Nephron progenitor cell (in vitro differentiated cells): ENCODE results near the gene TMTC1.

ENCODE experiments used
- DNase-seq: peaks from one replicate; pipeline ENCODE4 v3.0.0; 2021
- H3K27ac Mint-ChIP-seq: 2 replicates; pipeline ENCODE4 v1.8.0; 2021; ENCODE audit warnings: mild to moderate bottlenecking, moderate library complexity, mixed read lengths
- H3K27me3 Mint-ChIP-seq: 2 replicates; pipeline ENCODE4 v1.8.0; 2021; ENCODE audit warnings: mild to moderate bottlenecking, low read depth, mixed read lengths; ENCODE audit not compliant: poor library complexity
- H3K36me3 Mint-ChIP-seq: 2 replicates; pipeline ENCODE4 v1.8.0; 2021; ENCODE audit warnings: low read depth, mixed read lengths
- H3K4me1 Mint-ChIP-seq: 2 replicates; pipeline ENCODE4 v1.8.0; 2021; ENCODE audit warnings: mixed read lengths
- H3K4me3 Mint-ChIP-seq: 2 replicates; pipeline ENCODE4 v1.8.0; 2021; ENCODE audit warnings: mild to moderate bottlenecking, moderate library complexity, mixed read lengths
- H3K9me3 Mint-ChIP-seq: 2 replicates; pipeline ENCODE4 v1.8.0; 2021; ENCODE audit warnings: mild to moderate bottlenecking, moderate library complexity, mixed read lengths
- TF ChIP-seq, protein P1 (sequence below): fragments of 200-600 bp; sonication (generic); IDR thresholded peaks from 2 replicates; pipeline ENCODE4 v1.5.0; 2021; ENCODE audit warnings: antibody characterized with exemption

Gene TMTC1

DNA sequence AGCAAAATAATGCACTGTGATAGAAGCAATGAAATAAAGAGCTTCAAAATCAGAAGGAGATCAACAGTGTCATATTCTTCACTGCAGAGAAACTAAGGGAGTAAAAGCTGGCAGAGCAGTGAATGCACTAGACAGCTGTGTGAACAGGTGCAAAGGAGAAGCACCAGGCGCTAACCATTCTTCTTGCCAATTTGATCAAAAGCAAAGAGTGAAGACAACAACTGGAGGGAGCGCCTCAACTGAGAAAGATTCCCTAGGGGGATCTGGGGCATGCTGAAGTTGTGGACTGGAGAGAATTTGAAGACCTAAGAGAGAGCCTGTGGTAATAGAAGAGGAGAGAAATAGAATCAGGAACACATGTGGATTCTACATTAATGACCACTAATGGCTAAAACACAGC lies 235.9 kb downstream of the TMTC1 start:
- no peaks in the 10 kb centered on the region for H3K36me3 Mint-ChIP-seq
- no peaks in the 10 kb centered on the region for H3K27me3 Mint-ChIP-seq
- peaks cover 20% of the 10 kb centered on the region for H3K4me1 Mint-ChIP-seq
- no peaks in the 10 kb centered on the region for H3K9me3 Mint-ChIP-seq
- H3K4me3 Mint-ChIP-seq, result no peak overlapping the region
- DNase-seq, result no peak
- no peak overlapping the region for H3K27ac Mint-ChIP-seq
- TF ChIP-seq, protein P1, sequence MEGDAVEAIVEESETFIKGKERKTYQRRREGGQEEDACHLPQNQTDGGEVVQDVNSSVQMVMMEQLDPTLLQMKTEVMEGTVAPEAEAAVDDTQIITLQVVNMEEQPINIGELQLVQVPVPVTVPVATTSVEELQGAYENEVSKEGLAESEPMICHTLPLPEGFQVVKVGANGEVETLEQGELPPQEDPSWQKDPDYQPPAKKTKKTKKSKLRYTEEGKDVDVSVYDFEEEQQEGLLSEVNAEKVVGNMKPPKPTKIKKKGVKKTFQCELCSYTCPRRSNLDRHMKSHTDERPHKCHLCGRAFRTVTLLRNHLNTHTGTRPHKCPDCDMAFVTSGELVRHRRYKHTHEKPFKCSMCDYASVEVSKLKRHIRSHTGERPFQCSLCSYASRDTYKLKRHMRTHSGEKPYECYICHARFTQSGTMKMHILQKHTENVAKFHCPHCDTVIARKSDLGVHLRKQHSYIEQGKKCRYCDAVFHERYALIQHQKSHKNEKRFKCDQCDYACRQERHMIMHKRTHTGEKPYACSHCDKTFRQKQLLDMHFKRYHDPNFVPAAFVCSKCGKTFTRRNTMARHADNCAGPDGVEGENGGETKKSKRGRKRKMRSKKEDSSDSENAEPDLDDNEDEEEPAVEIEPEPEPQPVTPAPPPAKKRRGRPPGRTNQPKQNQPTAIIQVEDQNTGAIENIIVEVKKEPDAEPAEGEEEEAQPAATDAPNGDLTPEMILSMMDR, result no peak

DNA sequence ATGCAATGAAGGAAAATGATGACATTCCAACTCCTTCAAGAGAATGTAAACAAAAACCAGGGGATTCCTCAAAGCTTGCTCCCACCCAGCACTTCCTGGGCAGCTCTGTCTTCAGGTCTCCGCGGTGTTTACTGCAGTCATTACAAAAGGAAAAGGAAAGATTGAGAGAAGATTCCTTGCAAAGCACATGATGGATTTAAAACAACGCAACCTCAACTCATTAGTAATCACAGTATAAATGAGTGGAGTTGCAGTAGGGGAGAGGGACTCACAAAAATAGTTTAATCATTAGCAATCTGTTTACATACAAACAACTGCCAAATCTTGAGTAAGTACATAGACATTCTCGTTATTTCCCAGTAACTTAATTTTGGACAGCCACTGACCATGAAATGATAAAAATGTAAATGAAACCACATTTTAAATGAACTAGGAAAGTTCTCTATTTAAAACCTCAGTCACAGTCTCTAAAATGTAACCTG lies 236.6 kb downstream of the TMTC1 start:
- Mint-ChIP-seq H3K27me3 (no peaks in the 10 kb centered on the region), H3K4me3 (no peak overlapping the region), H3K4me1 (peaks cover 24% of the 10 kb centered on the region), H3K9me3 (no peaks in the 10 kb centered on the region), H3K36me3 (no peaks in the 10 kb centered on the region), H3K27ac (peak overlapping the region; percentile 10)
- TF ChIP-seq, protein P1, result no peak
- no peak for DNase-seq

- DNase-seq, result no peak
- TF ChIP-seq, protein P1, result no peak
- Mint-ChIP-seq H3K27me3 (no peaks in the 10 kb centered on the region), H3K4me1 (peaks cover 24% of the 10 kb centered on the region), H3K4me3 (no peak overlapping the region), H3K9me3 (no peaks in the 10 kb centered on the region), H3K36me3 (no peaks in the 10 kb centered on the region), H3K27ac (no peak overlapping the region)
Measured at GRCh38 chr12:29546000-29546399, 237.7 kb downstream of the TMTC1 start.

DNA sequence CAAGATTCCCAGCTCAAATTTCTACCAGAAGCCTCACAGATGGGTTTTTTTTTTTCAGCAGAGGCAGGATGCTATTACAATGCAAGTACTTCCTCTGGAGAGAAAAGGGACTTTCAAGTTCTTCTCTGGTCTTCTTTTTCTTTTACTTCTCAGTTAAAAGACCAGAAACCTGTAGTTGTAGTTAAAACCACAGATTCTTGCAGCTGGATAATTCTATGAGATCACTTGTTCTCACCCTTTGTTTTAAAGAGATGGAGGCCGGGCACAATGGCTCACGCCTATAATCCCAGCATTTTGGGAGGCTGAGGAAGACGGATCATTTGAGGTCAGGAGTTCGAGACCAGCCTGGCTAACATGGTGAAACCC lies 238.7 kb downstream of the TMTC1 start:
- TF ChIP-seq, protein P1, result no peak
- peaks cover 24% of the 10 kb centered on the region for H3K4me1 Mint-ChIP-seq
- no peaks in the 10 kb centered on the region for H3K27me3 Mint-ChIP-seq
- no peaks in the 10 kb centered on the region for H3K36me3 Mint-ChIP-seq
- no peak overlapping the region for H3K27ac Mint-ChIP-seq
- H3K9me3 Mint-ChIP-seq, result no peaks in the 10 kb centered on the region
- H3K4me3 Mint-ChIP-seq, result no peak overlapping the region
- DNase-seq, result no peak

GRCh38 chr12:29544428-29545101 lies 239.2 kb downstream of the TMTC1 start:
- Mint-ChIP-seq H3K36me3 (no peaks in the 10 kb centered on the region), H3K4me3 (no peak overlapping the region), H3K4me1 (peaks cover 24% of the 10 kb centered on the region), H3K27ac (no peak overlapping the region), H3K9me3 (no peaks in the 10 kb centered on the region), H3K27me3 (no peaks in the 10 kb centered on the region)
- TF ChIP-seq, protein P1, result no peak
- no peak for DNase-seq

DNA sequence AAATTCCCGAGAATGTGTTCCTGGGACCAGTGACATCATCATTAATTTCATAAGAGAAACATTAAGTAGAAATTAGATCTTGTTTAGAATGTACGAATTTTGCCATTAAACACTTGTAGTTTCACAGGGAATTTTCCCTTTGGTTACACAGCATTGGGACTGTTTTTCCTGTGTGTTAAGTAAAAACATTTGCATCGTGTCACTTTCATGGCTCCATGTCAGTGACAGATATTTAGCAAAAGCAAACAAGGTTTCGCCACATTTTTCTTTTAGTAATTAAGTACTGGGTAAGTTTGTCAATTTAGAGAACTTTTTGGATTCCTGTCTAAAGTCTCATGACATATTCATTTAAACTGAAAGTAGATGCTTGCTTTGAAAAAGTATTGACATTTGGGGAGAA lies 240.7 kb downstream of the TMTC1 start:
- TF ChIP-seq, protein P1, result no peak
- H3K36me3 Mint-ChIP-seq, result no peaks in the 10 kb centered on the region
- peaks cover 24% of the 10 kb centered on the region for H3K4me1 Mint-ChIP-seq
- no peak overlapping the region for H3K27ac Mint-ChIP-seq
- H3K4me3 Mint-ChIP-seq, result no peak overlapping the region
- no peak for DNase-seq
- no peaks in the 10 kb centered on the region for H3K27me3 Mint-ChIP-seq
- no peaks in the 10 kb centered on the region for H3K9me3 Mint-ChIP-seq
